ENCODE data around the gene CALM3.

DNA sequence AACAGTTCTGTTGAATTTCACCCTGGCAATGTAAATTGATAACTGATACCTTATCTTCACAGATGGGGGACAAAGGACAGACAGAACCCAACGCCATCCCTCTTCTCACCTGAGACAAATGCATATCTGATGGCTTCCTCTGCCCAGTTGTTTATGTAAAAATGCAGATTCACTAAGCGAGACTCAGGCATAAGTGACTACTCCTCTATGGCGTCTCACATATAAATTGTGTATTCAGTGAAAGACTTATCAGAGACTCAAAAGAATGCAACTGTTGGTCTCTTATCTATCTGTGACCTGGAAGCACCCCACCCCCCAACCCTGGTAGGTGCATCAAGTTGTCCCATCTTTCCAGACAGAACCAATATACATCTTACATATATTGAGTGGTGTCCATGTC is 13.3 kb upstream of the CALM3 start:
- TF ChIP-seq POLR2A (IDR thresholded peaks at IDR 0.05), result no peak
- TF ChIP-seq, protein P1, sequence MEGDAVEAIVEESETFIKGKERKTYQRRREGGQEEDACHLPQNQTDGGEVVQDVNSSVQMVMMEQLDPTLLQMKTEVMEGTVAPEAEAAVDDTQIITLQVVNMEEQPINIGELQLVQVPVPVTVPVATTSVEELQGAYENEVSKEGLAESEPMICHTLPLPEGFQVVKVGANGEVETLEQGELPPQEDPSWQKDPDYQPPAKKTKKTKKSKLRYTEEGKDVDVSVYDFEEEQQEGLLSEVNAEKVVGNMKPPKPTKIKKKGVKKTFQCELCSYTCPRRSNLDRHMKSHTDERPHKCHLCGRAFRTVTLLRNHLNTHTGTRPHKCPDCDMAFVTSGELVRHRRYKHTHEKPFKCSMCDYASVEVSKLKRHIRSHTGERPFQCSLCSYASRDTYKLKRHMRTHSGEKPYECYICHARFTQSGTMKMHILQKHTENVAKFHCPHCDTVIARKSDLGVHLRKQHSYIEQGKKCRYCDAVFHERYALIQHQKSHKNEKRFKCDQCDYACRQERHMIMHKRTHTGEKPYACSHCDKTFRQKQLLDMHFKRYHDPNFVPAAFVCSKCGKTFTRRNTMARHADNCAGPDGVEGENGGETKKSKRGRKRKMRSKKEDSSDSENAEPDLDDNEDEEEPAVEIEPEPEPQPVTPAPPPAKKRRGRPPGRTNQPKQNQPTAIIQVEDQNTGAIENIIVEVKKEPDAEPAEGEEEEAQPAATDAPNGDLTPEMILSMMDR (IDR thresholded peaks at IDR 0.05), result no peak
